Keratinocyte (primary cell): ENCODE results near the gene ANKRD37.

Source experiments
- CTCF ChIP-seq, 3 experiments: IDR thresholded peaks in 1 of 3; conservative IDR thresholded peaks in 1 of 3; optimal IDR thresholded peaks in 1 of 3; 2 replicates in 2 of 3; 3 replicates in 1 of 3; pipeline versions ENCODE3 to v1.5.1; 2011; ENCODE audit warnings: low read length in 3 of 3, mild to moderate bottlenecking in 3 of 3, moderate library complexity in 2 of 3, control low read depth in 1 of 3, inconsistent platforms in 1 of 3; ENCODE audit not compliant: insufficient read depth in 2 of 3; ENCODE audit errors: extremely low read depth in 1 of 3
- EZH2 ChIP-seq: IDR thresholded peaks from one replicate; pipeline ENCODE4 v1.6.1; 2012; ENCODE audit warnings: inconsistent platforms, mild to moderate bottlenecking, low read length, moderate library complexity

- TF ChIP-seq CTCF (optimal IDR thresholded peaks at IDR 0.05 in 1 of 3, IDR thresholded peaks at IDR 0.05 in 1 of 3, conservative IDR thresholded peaks at IDR 0.05 in 1 of 3; ENCODE audit: extremely low read depth in 1 of 3, insufficient read depth in 2 of 3, low read length in 3 of 3) (no peak), EZH2 (no peak)
Observed at GRCh38 chr4:185416955-185417354, 20.3 kb downstream of the ANKRD37 start.
